HEK293T (cell line): ENCODE measurements around the gene SLC12A8.

Source experiments
- CTCF ChIA-PET: fragments of 350-600 bp; formaldehyde crosslinking; extraction: SDS; loops from one replicate; lab custom pipeline; 2021; ENCODE audit warnings: antibody characterized with exemption, inconsistent platforms; lab: Yijun Ruan, JAX
- POLR2A ChIA-PET: fragments of 350-600 bp; formaldehyde crosslinking; extraction: SDS; loops from one replicate; lab custom pipeline; 2020; ENCODE audit warnings: antibody characterized with exemption, inconsistent platforms; lab: Yijun Ruan, JAX
- DNase-seq: peaks from one replicate; pipeline ENCODE4 v3.0.0; 2012; ENCODE audit warnings: mixed read lengths; ENCODE audit errors: extremely low spot score
- ARNT ChIP-seq: fragments of 450-650 bp; IDR thresholded peaks from 2 replicates; pipeline ENCODE4 v1.6.1; 2017; ENCODE audit warnings: mild to moderate bottlenecking
- BHLHE40 ChIP-seq: fragments of 450-650 bp; IDR thresholded peaks from 2 replicates; pipeline ENCODE4 v1.6.1; 2016; ENCODE audit warnings: mild to moderate bottlenecking, moderate library complexity, borderline replicate concordance
- CTBP1 ChIP-seq: fragments of 450-650 bp; IDR thresholded peaks from 2 replicates; pipeline ENCODE4 v1.6.1; 2016; ENCODE audit warnings: borderline replicate concordance
- ELF4 ChIP-seq: fragments of 450-650 bp; IDR thresholded peaks from 2 replicates; pipeline ENCODE4 v1.6.1; 2017; ENCODE audit warnings: antibody characterized with exemption
- FOXA1 ChIP-seq: fragments of 450-650 bp; IDR thresholded peaks from 2 replicates; pipeline ENCODE4 v1.6.1; 2016; ENCODE audit warnings: mild to moderate bottlenecking
- FOXK2 ChIP-seq: fragments of 450-650 bp; IDR thresholded peaks from 2 replicates; pipeline ENCODE4 v1.6.1; 2016; ENCODE audit warnings: mild to moderate bottlenecking
- FOXM1 ChIP-seq: fragments of 450-650 bp; IDR thresholded peaks from 2 replicates; pipeline ENCODE4 v1.6.1; 2017; ENCODE audit warnings: mild to moderate bottlenecking, borderline replicate concordance
- HDGF ChIP-seq: fragments of 450-650 bp; IDR thresholded peaks from 2 replicates; pipeline ENCODE4 v1.6.1; 2017; ENCODE audit warnings: antibody characterized with exemption, borderline replicate concordance
- L3MBTL2 ChIP-seq: fragments of 450-650 bp; conservative IDR thresholded peaks from 2 replicates; pipeline ENCODE4 v1.6.1; 2016; ENCODE audit warnings: mild to moderate bottlenecking
- LEF1 ChIP-seq: fragments of 450-650 bp; IDR thresholded peaks from 2 replicates; pipeline ENCODE4 v1.6.1; 2017; ENCODE audit warnings: mild to moderate bottlenecking, borderline replicate concordance
- NFRKB ChIP-seq: fragments of 450-650 bp; IDR thresholded peaks from 2 replicates; pipeline ENCODE4 v1.6.1; 2016; ENCODE audit warnings: mild to moderate bottlenecking, moderate library complexity
- SP1 ChIP-seq: fragments of 450-650 bp; IDR thresholded peaks from 2 replicates; pipeline ENCODE4 v1.6.1; 2017
- SUZ12 ChIP-seq: fragments of 450-650 bp; IDR thresholded peaks from 2 replicates; pipeline ENCODE4 v1.6.1; 2016; ENCODE audit warnings: mild to moderate bottlenecking
- TARDBP ChIP-seq: fragments of 450-650 bp; IDR thresholded peaks from 2 replicates; pipeline ENCODE4 v1.6.1; 2016
- ZNF384 ChIP-seq: fragments of 450-650 bp; IDR thresholded peaks from 2 replicates; pipeline ENCODE4 v1.6.1; 2016
- TF ChIP-seq, protein P1 (sequence below): fragments of 450-650 bp; IDR thresholded peaks from 2 replicates; pipeline ENCODE4 v1.6.1; 2016

The SLC12A8 gene

DNA sequence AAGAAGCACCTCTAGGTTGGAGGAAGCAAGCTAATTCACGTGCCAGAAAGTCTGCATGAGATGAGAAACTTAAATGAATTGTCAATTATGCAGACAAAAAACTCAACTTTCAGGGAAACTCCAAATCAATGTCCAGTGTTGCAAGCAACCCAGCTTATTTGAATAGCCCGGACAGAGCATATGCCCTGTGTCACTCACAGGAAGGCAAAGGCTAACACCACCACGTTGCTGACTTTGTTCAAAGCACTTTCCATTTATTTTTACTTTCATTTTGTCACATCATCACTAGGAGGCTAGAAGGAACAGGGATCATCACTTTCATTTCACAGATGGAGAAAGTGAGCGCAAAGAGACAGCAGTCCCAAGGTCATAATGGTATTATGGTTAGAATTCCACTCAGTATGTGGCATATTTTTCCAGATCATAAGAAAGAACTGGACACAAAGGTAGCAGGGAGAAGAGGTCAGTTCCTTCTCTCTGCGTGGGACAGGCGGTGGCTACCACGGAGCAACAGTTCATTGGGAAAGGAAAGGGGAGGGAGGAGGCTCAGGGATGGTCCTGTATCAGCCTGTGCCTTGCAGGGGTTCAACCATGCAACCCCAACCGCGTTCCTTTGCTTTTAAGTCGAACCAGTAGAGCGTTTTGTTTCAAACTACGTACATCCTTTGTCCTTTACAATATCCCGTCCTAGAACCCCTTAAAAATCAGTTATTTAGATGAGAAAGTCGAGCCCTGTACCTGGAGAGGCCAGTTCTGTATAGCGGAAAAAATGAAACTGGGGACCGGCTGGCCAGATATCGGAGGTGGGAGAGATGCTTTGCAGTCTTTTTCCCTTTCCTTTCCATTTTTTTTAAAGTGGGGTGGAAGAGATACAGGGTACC is 157.9 kb downstream of the SLC12A8 start:
- DNase-seq = no peak
- TF ChIP-seq, protein P1, sequence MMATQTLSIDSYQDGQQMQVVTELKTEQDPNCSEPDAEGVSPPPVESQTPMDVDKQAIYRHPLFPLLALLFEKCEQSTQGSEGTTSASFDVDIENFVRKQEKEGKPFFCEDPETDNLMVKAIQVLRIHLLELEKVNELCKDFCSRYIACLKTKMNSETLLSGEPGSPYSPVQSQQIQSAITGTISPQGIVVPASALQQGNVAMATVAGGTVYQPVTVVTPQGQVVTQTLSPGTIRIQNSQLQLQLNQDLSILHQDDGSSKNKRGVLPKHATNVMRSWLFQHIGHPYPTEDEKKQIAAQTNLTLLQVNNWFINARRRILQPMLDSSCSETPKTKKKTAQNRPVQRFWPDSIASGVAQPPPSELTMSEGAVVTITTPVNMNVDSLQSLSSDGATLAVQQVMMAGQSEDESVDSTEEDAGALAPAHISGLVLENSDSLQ = peak; percentile 35; the same call in 1 of the 2 replicates
- no peak for TF ChIP-seq ELF4
- ChIA-PET CTCF (no interaction called here), POLR2A (no interaction called here)

DNA sequence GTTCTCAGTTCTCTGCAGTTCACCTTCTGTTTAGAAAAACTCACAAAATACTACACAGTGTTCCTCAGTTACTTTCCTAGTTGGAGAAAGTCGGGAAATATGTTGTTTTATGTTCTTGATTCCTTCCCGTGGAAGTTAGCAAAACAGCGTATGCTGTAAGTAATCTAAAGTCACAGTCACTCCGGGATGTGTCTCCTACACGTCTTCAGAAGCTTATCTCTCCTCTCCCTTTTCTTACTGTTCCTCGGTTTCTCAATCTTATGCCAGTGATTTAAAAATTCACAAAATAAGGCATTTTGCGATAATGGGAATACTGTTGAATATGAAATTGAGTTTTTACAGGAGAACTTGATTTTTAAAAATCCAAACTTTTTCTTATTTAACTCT is 158.5 kb downstream of the SLC12A8 start:
- no peak for DNase-seq
- CTCF ChIA-PET = no interaction called here
- TF ChIP-seq BHLHE40 (no peak), SUZ12 (no peak), ZNF384 (no peak), FOXA1 (no peak), TARDBP (no peak), CTBP1 (no peak), HDGF (no peak)
- TF ChIP-seq, protein P1 = no peak
- POLR2A ChIA-PET = no interaction called here

DNA sequence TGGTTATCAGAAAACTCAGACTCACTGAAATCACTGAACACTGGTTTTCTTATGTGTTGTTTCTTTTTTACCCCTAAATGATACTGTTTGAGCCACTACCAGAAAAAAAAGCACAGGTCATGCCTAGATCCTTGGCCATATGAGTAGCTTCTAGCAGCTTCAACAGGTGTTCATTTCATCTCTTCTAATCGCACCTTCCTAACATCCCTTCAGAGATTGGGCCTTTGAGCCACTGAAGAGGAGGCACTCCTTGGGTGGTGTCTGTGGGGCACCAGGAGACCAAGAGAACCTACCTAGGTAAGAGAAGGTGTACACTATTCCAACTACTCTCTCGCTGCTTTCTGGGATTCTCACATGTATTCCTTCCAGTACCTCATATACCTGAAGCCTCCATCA is 159.2 kb downstream of the SLC12A8 start:
- POLR2A ChIA-PET = interaction anchor here (0.9 kb wide), 1 partner anchor 10 kb away, joined by 4 read pairs; no protein-coding TSS in a partner anchor
- CTCF ChIA-PET = no interaction called here
- no peak for DNase-seq
- TF ChIP-seq CTBP1 = no peak
- TF ChIP-seq FOXM1 = no peak
- TF ChIP-seq NFRKB = no peak
- TF ChIP-seq SP1 = no peak
- no peak for TF ChIP-seq BHLHE40
- no peak for TF ChIP-seq FOXA1
- TF ChIP-seq TARDBP = no peak
- TF ChIP-seq, protein P1 = no peak
- no peak for TF ChIP-seq FOXK2
- no peak for TF ChIP-seq LEF1
- no peak for TF ChIP-seq HDGF
- no peak for TF ChIP-seq SUZ12

DNA sequence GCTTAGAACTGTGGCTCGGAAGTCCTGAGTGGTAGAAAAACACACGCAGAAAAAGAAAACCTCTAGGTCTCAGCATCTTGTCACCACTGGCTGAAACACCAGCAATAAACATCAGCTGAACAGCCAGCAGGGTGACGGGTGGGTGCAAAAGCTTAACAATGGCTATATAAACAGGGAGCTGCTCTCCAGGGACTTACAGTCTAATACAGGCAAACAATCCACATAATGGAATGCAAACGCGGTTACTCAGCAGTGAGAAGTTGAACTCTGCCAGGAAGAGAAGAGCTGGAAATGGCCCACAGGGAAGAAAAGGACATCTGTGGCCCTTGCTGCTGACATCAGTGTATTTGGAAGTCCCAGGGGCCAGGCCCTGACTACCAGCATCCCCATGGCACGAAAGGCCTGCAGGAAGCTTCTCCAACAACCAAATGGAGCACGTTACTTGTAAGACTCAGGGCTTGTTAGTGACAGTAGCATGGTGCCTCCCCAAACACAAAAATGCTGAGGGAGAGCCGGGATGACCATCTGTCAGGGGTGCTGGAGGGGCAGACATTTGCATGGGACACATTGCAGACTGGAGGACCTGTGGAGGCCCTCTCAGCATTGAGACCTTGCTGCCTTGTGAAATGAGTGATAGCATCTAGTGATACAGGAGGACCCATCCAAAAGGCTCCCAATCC is 159.8 kb downstream of the SLC12A8 start:
- ChIA-PET POLR2A (interaction anchor here (0.9 to 1.4 kb wide), 3 partner anchors 10 to 28 kb away, joined by 3 to 4 read pairs (median 4); no protein-coding TSS in a partner anchor), CTCF (interaction anchor here (0.7 kb wide), 1 partner anchor 419 kb away, joined by 4 read pairs; no protein-coding TSS in a partner anchor)
- TF ChIP-seq ELF4 = no peak
- TF ChIP-seq L3MBTL2 = no peak
- TF ChIP-seq FOXA1 = no peak
- TF ChIP-seq NFRKB = no peak
- no peak for TF ChIP-seq FOXK2
- TF ChIP-seq BHLHE40 = no peak
- TF ChIP-seq ARNT = no peak
- TF ChIP-seq FOXM1 = no peak
- no peak for TF ChIP-seq ZNF384
- TF ChIP-seq TARDBP = no peak
- TF ChIP-seq SP1 = no peak
- TF ChIP-seq CTBP1 = no peak
- TF ChIP-seq SUZ12 = no peak
- TF ChIP-seq LEF1 = no peak
- no peak for TF ChIP-seq HDGF
- TF ChIP-seq, protein P1 = no peak
- DNase-seq = no peak

DNA sequence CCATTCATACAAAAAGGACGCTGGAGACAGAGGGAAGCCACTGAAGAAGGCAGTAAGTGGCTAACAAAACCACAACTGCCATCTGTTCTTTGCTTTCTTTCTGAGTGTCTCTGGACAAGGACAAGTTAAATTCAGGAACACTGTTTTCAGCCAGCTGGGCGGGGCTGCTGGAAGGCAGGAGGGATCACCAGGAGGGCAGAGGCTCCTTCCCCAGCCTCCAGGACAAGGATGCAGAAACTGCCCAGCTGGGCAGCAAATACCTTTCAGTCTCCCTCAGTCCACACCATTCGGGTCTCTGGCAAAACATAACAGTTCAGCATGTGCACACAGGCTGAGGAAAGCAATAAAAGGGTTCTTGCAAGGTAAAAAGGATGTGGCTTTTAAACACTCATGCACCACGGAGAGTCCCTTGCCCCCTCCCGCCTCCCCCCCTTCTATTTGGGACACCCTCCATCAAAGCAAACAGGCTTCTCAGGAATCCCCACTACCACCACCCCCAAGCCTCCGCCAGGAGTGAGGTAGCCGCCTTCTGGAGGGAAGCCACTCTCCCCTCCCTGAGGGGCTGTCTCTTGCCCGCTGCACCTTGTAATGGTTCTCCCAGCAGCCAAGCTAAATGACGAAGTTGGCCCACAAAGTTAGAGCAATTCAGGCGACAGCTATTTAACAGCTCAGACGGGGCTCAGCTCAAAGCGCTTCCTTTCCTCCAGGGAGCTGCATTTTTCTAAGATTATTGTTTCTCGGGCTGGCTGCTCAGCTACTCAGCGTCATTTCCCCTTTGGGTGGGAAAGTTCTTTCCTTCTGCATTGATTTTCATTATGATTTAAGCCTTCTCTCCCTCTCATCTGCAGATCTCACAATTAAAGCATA is 160.6 kb downstream of the SLC12A8 start:
- TF ChIP-seq ZNF384 (no peak), ELF4 (no peak), SP1 (no peak), L3MBTL2 (no peak)
- ChIA-PET POLR2A (interaction anchor here (0.9 to 1.4 kb wide), 3 partner anchors 9 to 27 kb away, joined by 3 to 4 read pairs (median 4); no protein-coding TSS in a partner anchor), CTCF (interaction anchor here (0.7 kb wide), 1 partner anchor 419 kb away, joined by 4 read pairs; no protein-coding TSS in a partner anchor)
- DNase-seq = no peak
